NCI-H146 (cell line): ENCODE data around the gene GLS.
"Not testable (repeated sequence)": the region's sequence is repeated elsewhere in the genome, so short reads cannot be mapped to it uniquely, and the experiment has no call there.

Source experiments
- DNase-seq: peaks from one replicate; lab custom pipeline; 2025; lab: John Stamatoyannopoulos, UW

GLS gene

DNA sequence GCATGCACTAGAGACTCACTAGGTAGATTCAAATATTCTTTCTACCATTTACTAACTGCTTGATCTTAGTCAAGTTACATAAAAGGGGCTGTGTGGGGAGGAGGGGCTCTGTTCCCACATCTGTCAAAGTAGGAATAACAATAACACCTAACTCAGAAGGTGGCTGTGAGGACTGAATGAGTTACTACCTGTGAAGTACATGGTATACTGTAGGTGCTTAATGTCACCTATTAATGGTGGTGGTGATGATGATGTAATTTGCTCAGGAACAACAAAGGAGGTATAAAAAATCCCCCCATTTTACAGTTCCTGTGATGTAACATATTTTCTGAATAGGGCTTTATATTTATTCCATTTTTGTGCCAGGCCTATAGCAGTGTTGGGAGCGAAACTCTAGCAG lies 92.6 kb downstream of the GLS start:
- no peak for DNase-seq

DNA sequence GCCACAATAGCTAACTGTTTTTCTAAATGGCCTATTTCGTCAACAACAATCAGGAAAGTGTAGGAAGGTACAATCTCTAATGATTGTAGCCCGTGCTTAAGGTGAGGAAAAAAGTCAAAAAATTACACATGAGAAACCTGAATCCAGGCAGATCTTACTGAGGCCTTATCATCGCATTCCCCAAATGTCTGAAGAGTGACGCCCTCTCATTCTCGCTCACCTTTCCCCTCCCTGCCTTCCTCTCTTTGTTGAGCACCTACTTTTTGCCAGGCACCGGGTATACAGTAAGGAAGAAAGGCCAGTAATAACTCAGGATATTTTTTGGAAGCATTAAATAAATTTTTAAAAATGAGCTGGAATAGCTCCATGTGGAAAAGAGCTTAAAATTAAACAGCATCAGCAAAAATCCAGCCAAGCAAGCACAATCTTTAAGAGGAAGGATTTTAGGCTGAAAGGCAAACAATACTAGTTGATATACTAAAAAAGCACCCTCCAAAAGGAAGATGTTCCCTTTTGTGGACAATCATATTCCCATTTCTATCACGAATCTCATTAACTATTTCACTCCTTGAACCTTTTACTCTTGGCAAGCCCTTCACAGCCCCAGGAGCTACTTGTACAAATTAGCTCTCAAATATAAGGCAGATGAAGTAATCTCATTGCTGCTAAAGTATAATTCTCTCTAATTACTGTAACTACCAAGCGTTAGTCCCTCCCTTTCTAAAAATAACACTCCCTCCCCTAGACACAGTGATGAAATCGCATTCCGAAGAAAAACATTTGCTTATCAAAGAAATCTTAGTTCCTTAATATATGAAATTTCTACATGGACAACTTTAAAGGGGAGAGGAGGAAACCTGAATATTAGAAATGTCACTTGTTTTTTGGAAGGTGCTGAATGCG lies 93.4 kb downstream of the GLS start:
- no peak for DNase-seq

DNA sequence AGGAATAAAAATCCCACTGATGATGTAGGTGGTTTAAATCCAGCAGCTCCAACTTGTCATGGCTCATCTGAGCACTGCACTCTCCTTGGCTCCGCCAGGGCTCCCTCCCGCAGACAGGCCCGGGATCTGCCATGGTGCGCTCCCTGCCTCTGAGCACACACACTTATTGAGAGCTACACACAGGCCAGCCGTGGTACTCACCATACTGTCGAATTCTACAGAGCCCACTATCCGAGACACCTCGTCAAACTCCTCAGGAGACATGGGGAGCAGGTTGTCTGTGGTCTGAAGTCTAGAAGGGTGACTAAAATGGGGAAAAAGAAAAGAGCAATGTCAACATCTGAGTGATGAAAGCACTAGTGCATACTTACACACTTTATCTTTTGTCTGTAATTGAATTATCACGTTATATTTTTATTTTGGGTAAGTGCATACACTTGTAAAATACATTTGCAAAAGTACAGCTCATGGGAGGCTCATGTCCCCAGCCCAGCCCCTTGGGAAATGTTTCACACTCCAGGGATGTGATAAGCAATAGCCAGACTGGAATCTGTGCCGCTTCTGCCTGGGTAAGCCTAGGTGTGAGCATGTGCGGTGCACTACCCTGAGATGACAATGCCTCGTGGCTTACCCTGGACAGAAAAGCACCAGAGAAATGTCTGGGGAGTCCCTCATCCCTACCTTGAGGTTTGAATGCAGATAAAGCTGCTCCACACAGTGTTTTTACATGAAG lies 94.2 kb downstream of the GLS start:
- no peak for DNase-seq

DNA sequence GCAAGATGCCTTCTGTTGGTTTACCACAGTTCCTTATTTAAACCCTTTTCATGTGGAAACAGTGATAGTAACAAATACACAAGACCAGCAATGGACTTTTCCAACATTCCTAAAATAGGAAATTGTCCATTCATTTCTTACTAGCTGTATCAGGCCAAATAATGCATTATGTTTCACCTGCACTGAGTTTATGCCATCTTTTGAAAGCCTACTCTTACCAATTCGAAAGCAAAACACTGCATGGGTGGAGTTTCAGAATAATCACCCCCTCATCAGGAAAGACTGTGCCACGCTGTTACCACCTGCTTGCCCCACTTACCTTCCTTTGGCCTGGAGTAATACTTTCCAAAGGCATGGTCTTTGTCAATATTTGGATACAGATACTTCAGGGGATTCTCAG lies 95.9 kb downstream of the GLS start:
- no peak for DNase-seq

DNA sequence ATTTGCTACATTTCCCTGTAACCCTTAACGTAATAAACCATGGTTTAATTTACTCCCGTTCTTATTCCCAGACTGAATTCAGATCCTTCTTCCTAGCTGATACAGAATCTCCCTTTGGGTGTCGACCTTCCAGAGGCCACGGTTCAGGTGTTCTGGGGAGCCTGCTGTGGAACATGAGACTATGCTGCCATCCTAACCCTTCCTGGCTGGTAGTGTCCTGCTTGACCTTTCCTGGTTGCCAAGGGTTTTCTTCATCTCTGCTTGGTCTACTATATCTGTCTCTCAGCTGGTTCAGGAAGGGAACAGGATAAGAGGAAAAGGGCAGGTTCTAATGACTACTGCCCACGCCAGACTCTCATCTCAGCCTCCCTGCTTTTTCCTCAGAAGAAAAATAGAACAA lies 96.9 kb downstream of the GLS start:
- no peak for DNase-seq

DNA sequence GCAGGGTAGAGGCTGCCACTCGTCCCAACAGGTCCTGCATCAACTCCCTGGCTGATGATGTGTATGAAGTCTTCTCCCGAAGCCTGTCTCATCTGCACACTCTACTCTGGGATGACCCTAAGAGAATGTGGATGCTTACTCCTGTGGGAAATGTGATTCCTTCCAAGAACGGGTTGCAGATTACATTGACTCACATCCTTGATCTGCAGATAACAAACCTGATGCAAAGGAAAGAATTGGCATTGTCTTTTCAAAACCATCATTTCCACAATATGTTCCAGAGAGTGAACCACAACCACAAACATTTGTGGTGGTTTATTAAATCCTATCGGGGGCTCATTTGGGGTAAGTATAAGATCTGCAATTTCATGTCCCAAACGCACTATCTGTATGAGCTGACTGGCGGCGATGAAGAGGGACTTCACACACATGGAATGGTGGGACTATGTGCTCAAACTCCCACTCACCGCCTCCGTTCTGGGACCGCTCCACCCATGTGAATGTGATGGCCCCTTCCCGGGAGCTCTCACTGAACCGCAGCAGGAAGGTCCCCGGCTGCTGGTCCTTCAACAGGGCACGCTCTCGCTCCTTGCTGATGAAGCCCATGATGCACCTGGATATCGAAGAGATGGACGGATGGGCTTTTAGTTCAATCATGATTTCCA lies 97.9 kb downstream of the GLS start:
- no peak for DNase-seq

DNA sequence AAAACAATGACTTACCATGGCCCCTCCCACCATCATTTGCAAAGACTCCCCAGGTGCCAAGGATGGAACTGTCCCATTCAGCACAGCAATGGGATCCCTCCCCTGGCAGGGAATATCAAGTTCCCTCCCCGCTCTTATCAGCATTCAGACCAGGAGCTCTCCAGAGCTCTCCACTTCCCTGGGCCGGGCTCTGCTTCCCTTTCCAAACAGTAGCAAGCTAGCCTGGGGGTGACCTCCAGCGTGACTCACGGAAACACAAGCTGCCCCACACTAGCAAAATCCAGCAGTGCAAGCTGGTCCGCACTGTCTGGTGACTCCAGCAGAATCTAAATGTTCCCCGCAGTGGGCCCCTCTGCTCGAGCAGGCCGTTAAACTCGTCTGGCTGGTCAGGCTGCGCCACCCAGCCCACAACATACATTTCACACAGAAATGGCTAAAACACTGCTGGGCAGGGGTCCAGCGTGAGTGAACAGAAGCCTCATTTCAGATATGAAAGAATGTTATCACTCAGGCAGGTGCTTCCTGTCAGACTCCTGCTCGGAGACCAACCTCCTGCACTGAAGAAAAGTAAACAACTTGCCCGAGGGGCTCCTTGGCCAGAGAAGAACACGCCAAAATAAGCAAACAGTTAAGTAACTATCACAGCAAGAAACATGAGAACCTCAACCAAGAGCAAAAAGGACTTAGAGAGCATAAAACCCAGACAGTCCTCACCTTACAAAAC lies 99.4 kb downstream of the GLS start:
- DNase-seq: peak; percentile 86

DNA sequence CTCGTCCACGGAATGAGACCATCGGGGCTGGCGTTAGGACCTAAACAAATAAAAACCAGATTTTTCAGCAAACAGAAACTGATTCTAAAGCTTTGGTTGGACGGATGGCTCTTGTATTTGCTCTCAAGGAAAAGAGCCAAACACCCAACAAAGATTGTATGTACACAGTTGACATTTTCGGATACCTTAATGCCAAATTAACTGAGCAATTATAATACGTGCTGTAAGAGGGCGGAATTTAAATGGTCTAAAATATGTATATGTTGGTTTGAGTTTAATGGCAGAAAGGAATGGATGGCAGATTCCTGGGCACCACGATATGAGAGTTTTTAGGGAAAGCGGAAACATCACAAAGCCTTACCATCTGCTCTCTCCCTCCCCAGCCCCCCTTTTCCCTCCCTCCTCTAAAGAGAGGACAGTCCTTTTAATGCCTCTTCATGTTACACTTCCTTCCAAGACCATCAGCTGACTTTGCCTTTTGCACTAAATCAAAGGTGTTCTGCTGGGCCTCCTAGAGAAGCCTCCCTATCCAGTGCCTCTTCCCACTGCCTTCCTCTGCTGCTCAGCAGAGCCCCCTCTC lies 100.1 kb downstream of the GLS start:
- DNase-seq: peak; percentile 16

DNA sequence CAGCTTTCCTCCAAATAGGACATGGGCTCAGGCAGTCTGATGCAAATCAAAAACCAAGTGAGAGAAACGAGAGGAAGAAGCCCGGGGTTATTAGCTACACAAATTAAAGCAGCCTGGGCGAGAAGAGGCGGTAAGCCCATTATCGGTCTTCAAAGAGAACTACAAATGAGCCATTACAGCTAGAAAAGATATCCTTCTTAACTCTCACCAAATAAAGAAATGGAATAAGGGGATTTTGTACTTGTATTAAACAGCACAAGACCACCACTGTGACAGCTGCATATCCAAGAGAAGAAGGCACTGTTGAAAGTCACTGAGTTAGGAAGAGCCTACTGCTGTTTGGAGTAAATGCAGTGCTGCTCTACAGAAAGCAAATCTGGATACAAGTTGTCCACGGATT lies 100.7 kb downstream of the GLS start:
- no peak for DNase-seq

DNA sequence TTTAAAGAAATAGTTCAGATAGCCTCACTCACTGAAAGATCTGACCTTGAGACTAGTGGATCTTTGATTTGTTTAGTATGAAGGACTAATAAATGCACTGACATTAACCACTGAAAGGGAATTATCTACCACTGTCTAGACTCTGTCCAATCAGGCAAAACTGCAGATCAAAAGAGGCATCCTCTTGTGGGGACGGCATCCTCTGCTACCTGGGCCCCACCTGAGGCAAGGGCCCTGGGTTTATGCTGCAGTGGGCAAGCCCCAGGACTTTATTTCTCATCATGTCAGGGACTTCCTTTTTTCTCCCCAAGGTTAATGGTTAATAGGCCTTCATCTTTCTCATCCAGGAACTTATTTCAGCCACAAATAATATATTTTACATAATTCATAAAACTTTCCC lies 101.1 kb downstream of the GLS start:
- no peak for DNase-seq

DNA sequence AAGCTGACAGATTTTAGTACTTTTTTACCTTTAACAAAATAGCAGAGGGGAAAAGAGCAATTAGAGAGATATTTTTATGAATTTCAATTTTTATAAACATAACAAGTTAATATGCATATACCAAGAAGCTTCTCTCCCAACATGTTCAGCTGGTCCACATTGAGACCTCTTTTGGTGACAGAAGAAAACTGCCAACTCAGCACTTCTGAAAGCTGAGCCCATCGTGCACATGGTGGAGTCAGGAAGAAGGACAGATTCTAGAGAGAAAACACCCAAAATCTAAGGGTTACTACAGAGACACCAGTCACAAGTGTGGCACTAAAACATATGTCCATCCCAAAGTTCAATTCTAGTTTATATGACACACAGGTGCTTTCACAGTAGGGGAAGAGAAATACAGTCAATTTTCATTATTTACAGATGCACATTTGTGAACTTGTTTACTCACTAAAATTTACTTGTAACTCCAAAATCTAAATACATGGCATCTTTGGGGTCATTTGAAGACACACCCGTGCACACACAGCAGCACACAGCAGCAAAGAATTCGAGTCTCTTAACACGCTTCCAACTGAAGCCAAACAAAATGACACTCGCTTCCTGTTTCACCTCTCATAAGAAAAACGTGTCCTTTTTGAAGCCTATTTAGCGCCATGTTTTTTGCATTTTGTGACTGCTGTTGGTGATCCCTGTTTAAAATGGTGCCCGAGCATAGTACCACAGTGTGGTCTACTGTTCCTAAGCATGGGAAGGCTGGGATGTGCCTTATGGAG lies 101.8 kb downstream of the GLS start:
- DNase-seq: no peak

DNA sequence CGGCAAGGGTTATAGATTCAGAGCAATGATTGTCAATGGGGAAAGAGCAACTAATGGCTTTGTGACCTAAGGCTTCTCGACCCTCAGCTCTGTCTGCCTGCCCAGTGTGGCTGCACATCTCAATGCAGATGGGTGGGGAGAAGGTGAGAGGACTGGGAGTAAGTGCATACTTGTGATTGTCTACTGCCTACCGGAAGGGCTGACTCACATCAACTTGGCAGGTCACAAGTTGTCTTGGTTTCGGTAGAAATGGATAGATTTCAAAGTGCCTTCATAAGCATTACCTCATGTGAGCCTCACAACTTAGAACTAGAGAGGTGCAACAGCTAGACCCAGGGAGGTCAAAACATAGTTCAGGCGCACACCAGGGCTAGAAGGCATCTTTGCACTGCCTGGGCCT lies 104.0 kb downstream of the GLS start:
- no peak for DNase-seq

DNA sequence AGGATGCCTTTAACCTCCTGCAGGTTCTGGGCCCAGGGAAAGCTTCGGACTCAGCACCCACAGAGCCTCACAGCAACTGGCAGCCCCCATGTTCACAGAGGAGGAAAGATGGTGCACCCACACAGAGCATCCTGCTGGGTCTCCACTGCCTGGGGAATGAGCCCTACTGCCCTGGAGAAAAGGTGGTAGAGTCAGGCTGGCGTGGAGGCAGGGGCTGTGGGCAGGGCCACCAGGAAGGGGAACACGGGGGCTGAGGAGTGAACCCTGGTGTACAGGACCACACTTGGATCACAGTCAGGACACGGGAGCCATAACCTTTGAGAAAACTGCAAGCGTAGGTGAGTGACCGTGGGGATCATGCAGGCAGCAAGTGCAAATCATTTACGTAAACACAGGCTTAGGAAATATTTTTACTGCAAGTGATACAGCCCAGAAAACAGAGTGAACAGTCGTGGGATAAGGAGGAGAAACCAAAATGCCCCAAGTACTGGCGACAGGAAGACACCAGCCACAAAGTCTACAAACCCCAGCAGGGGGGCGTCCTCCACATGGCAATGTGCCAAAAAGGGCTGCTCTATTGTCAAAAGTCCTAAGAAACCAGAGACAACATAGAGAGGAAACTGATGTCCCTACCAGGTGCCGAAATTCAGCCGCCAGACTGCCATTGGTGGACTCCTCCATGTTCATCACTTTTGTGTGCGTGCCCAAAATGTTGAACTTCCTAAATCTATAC lies 105.8 kb downstream of the GLS start:
- DNase-seq: peak; percentile 7

DNA sequence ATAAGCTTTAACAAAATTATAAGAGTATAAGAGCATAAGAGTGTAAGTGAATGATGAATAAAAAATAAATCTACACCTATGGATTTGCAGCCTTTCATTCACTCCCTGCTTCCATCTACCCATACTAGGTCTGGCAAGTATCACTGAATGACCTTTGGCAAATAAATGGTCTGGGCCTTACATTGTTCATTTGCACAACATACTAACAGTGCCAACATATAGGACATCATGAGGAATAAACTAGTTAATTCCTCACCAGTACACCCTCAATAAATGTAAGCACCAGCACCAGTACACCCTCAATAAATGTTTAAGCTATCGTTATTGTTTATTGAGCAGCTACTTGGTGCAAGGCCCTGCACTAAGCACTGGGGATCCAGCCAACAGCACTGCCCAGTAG lies 106.5 kb downstream of the GLS start:
- DNase-seq: no peak

DNA sequence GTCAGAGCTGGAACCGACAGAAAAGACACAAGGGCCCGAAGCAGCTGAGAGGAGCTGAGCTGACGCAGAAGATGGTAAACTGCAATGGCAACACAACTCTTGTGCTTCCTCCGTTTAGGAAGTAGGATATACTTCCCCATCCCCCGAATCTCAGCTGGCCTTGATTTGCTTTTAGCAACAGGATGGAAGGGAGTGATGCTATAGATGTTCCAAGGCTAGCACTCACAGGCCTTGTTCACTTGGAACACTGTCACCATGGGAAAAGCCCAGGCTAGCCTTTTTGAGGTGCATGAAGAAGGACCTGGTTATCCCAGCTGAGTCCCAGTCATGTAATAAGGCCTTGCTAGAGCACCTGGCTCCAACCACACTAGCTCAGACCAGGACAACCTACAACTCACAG lies 107.3 kb downstream of the GLS start:
- DNase-seq: no peak

DNA sequence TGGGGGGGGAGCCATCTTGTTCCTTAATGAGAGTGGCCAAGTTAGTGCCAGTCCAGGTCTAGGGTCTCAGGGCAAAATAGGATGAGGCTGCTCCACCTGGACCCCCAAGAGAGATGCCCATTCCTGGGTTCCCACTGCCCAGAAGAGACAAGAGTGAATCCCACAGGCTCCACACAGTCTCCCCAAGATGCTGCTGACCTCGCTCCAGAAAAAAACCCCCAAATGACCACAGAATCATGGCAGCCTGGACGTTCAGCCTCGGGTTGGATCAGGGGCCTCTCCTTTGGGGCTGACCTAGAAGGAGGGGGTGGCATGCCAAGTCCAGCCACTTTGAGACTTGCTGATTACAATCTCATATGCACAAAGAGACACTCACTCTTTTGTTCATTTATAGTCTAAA lies 108.3 kb downstream of the GLS start:
- no peak for DNase-seq

DNA sequence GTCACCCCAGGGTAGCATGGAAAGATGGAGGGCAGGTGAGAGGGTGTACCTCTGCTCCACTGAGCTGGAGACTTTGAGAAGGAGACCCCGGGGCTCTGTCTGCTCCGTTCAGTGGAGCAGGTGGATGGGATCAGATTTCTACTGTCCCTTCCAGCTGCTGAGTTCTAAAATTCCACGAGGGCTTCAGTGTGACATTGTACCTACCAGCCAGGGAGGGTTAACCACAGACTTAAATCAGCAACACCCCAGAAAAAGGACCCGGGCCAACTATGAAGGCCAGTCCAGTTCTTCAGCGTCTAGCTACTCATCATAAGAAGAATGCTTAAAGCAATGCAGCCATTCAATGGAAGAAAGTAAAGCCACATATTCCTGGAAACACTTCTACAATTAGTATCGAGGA lies 109.5 kb downstream of the GLS start:
- DNase-seq: no peak

DNA sequence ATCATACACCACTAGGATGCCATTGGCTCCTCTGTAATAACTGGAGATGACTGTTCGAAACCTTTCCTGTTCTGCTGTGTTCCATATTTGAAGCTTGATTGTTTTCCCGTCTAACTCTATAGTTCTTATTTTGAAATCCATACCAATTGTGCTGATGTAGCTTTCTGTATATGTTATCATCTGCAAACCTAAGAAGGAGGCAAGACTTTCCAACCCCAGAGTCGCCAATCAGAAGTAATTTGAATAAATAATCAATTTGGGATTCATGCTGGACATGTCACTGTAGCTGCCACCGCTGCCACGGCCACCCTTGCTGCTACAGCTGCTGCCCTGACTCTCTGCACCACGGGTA lies 112.6 kb downstream of the GLS start:
- no peak for DNase-seq

DNA sequence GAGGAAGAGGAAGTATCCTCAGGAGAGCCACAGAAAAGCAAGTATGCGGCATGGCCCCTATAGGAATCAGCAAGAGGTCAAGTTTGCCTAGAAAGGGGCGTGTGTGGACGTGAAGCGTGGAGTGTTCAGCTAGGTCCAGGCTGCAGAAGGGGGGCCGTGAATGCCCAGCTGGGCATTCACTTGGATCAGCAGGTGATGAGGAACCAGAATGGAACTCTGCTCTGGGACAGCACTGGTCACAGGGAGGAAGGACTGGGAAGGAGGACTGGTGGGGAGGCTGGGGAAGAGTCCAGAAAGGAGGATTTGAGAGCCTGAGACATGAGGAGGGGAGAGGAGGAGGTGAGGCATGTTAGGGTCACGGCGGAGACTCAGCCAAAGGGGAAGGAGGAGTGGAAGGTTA lies 113.5 kb downstream of the GLS start:
- no peak for DNase-seq

DNA sequence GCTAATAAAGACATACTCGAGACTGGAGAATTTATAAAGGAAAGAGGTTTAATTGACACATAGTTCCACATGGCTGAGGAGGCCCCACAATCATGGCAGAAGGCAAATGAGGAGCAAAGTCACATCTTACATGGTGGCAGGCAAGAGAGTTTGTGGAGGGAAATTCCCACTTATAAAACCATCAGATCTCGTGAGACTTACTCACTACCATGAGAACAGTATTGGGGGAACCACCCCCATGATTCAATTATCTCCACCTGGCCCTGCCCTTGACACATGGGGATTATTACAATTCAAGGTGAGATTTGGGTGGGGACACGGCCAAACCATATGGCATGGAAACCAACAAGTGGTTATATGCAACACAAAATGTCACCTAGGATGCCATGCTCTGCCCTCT lies 114.7 kb downstream of the GLS start:
- not testable (repeated sequence) for DNase-seq
